ENCODE results near the gene ACOT4. TPM values are rescaled to one million over a fixed set of nuclear protein-coding genes. Genes with fewer than 3 reads are reported as not detected.

ACOT4 gene
- total and polyA plus RNA-seq, 2 of the 8 experiments (the other 6 are each of a cell fraction or from before 2014, with no cell fraction given) = 0.80 to 1.1 TPM

- H4K20me1 ChIP-seq (replicated peaks in 1 of 2; ENCODE audit: control insufficient read depth in 1 of 2, insufficient read depth in 2 of 2, low read length in 2 of 2) = no peaks in the 10 kb centered on the region
- POLR2A ChIA-PET (ENCODE audit: partially characterized antibody) = no interaction called here
- CTCF ChIA-PET (ENCODE audit: partially characterized antibody) = interaction anchor here (1.1 to 1.4 kb wide), 2 partner anchors 15 to 58 kb away, joined by 3 read pairs; no protein-coding TSS in a partner anchor
- TF ChIP-seq EP300 (IDR thresholded peaks at IDR 0.05; ENCODE audit: borderline replicate concordance in 1 of 2, low read depth in 2 of 2, low read length in 2 of 2) (no peak), TAF7 (optimal IDR thresholded peaks at IDR 0.05; ENCODE audit: borderline replicate concordance, low read depth, low read length) (no peak), POU5F1 (IDR thresholded peaks at IDR 0.05; ENCODE audit: low read depth, low read length) (no peak), POLR2A (IDR thresholded peaks at IDR 0.05; ENCODE audit: control extremely low read depth in 1 of 2, low read depth in 2 of 2, low read length in 2 of 2) (no peak), USF2 (IDR thresholded peaks at IDR 0.05; ENCODE audit: low read length) (no peak), TAF1 (IDR thresholded peaks at IDR 0.05; ENCODE audit: low read depth, low read length) (no peak), FOSL1 (IDR thresholded peaks at IDR 0.05; ENCODE audit: insufficient read depth, low read depth, low read length) (no peak), SIX5 (IDR thresholded peaks at IDR 0.05; ENCODE audit: low read depth, low read length) (no peak), SP1 (IDR thresholded peaks at IDR 0.05; ENCODE audit: low read depth, low read length) (no peak), SRF (IDR thresholded peaks at IDR 0.05; ENCODE audit: low read depth, low read length) (no peak), JUND (IDR thresholded peaks at IDR 0.05; ENCODE audit: low read length) (no peak), CBX8 (IDR thresholded peaks at IDR 0.05; ENCODE audit: borderline replicate concordance, low read depth, low read length) (no peak), CREB1 (IDR thresholded peaks at IDR 0.05) (no peak), HDAC6 (IDR thresholded peaks at IDR 0.05; ENCODE audit: low read depth, low read length) (no peak), MAX (IDR thresholded peaks at IDR 0.05) (no peak)
These were observed 15.3 kb upstream of the ACOT4 start for GRCh38 chr14:73576391-73576790.

More at GRCh38 chr14:73576391-73576790, 15.3 kb upstream of the ACOT4 start:
- Histone ChIP-seq H3K4me2 (ENCODE audit: insufficient read depth in 1 of 2, low read depth in 2 of 2, low read length in 2 of 2) (no peak overlapping the region), H4K91ac (replicated peaks; ENCODE audit: insufficient read length, low read length) (no peak overlapping the region), H3K27ac (ENCODE audit: low read depth, low read length) (no peak overlapping the region), H3K23ac (ENCODE audit: insufficient read length) (no peak overlapping the region), H3K56ac (replicated peaks; ENCODE audit: insufficient read length, low read depth, low read length) (no peak overlapping the region), H2BK120ac (replicated peaks; ENCODE audit: low read depth, low read length) (no peak overlapping the region), H2BK20ac (ENCODE audit: low read length) (no peak overlapping the region), H3K23me2 (ENCODE audit: low read depth, low read length) (no peaks in the 10 kb centered on the region), H3K27me3 (replicated peaks in 1 of 4; ENCODE audit: control insufficient read depth in 3 of 4, extremely low read depth in 1 of 4, insufficient read depth in 3 of 4, low read length in 3 of 4) (no peaks in the 10 kb centered on the region), H3K9ac (replicated peaks in 1 of 4; ENCODE audit: extremely low read depth in 1 of 4, low read depth in 3 of 4, low read length in 3 of 4) (no peak overlapping the region), H3K14ac (ENCODE audit: insufficient read length) (no peak overlapping the region), H3K9me3 (ENCODE audit: insufficient read depth in 2 of 2, low read depth in 1 of 2, low read length in 1 of 2) (no peaks in the 10 kb centered on the region), H3K4me3 (ENCODE audit: extremely low read depth in 1 of 4, insufficient read depth in 2 of 4, low read depth in 3 of 4, low read length in 4 of 4) (no peak overlapping the region), H4K5ac (ENCODE audit: insufficient read length, low read depth, low read length) (no peak overlapping the region), H2AK5ac (ENCODE audit: low read depth, low read length) (no peak overlapping the region), H3K36me3 (ENCODE audit: control insufficient read depth in 2 of 4, insufficient read depth in 4 of 4, low read length in 3 of 4) (no peaks in the 10 kb centered on the region), H2BK12ac (ENCODE audit: low read depth, low read length) (no peak overlapping the region), H3K18ac (ENCODE audit: extremely low read depth, low read length) (no peak overlapping the region), H3K79me2 (ENCODE audit: control insufficient read depth in 1 of 2, insufficient read depth in 2 of 2, low read length in 2 of 2) (no peaks in the 10 kb centered on the region), H4K8ac (ENCODE audit: extremely low read depth, insufficient read depth, low read length) (no peak overlapping the region), H3K4me1 (replicated peaks in 1 of 4; ENCODE audit: control insufficient read depth in 3 of 4, insufficient read depth in 4 of 4, low read length in 3 of 4) (no peaks in the 10 kb centered on the region), H2AFZ (ENCODE audit: low read length) (no peak overlapping the region), H3K79me1 (ENCODE audit: low read depth, low read length) (no peaks in the 10 kb centered on the region), H2BK15ac (ENCODE audit: low read length) (no peak overlapping the region), H3K4ac (replicated peaks; ENCODE audit: insufficient read length, low read depth, low read length) (no peak overlapping the region), H2BK5ac (ENCODE audit: low read depth, low read length) (no peak overlapping the region)
- WGBS, 2 experiments (ENCODE audit: extremely low coverage in 1 of 2, insufficient coverage in 1 of 2, insufficient read length in 1 of 2, insufficient replicate concordance in 2 of 2, low coverage in 1 of 2, low lambda C conversion rate in 2 of 2, missing lambda C conversion rate in 1 of 2) = 86% methylated on average over 3 of the region's 3 CpGs; no CpG with 5 or more reads in 1 of the 2 experiments
- FAIRE-seq (no peak), DNase-seq (ENCODE audit: low read depth in 1 of 2, low spot score in 2 of 2) (no peak)

Measured in H1 (cell line).